ENCODE results near the gene MTCL3.

MTCL3 gene

GRCh38 chr6:127494240-127494767 is 24.8 kb downstream of the MTCL3 start:
- TF ChIP-seq RXRA (IDR thresholded peaks at IDR 0.05) = no peak
- TF ChIP-seq FOXA1 (IDR thresholded peaks at IDR 0.05) = no peak
- TF ChIP-seq REST (IDR thresholded peaks at IDR 0.05) = no peak
- no peak for TF ChIP-seq CTCF (IDR thresholded peaks at IDR 0.05; ENCODE audit: low read depth, low read length, missing input control)
- no peak for TF ChIP-seq MAX (IDR thresholded peaks at IDR 0.05)
- no peak for TF ChIP-seq YY1 (IDR thresholded peaks at IDR 0.05)
- TF ChIP-seq EGR1 (IDR thresholded peaks at IDR 0.05; ENCODE audit: low read depth in 2 of 2) = no peak
- TF ChIP-seq HNF4G (IDR thresholded peaks at IDR 0.05) = no peak
- no peak for TF ChIP-seq JUND (IDR thresholded peaks at IDR 0.05)
- TF ChIP-seq ATF3 (IDR thresholded peaks at IDR 0.05) = no peak
- TF ChIP-seq SP1 (IDR thresholded peaks at IDR 0.05) = no peak
- TF ChIP-seq NR2F2 (IDR thresholded peaks at IDR 0.05) = no peak
- TF ChIP-seq GABPA (IDR thresholded peaks at IDR 0.05 in 1 of 2, conservative IDR thresholded peaks at IDR 0.05 in 1 of 2) = no peak
- no peak for TF ChIP-seq FOXA2 (IDR thresholded peaks at IDR 0.05)
- Histone ChIP-seq H3K4me3 (ENCODE audit: low read depth in 1 of 3, low read length in 3 of 3) (no peak overlapping the region), H3K36me3 (ENCODE audit: control insufficient read depth in 4 of 4, insufficient read depth in 3 of 4, low read depth in 1 of 4, low read length in 3 of 4) (no peaks in the 10 kb centered on the region), H3K9me3 (ENCODE audit: control insufficient read depth in 4 of 4, low read length in 3 of 4) (no peaks in the 10 kb centered on the region), H3K4me1 (ENCODE audit: control insufficient read depth in 4 of 4, insufficient read depth in 4 of 4, low read length in 3 of 4) (no peaks in the 10 kb centered on the region), H3K27me3 (ENCODE audit: control insufficient read depth in 4 of 4, insufficient read depth in 4 of 4, low read length in 3 of 4) (no peaks in the 10 kb centered on the region), H3K9ac (ENCODE audit: low read depth in 1 of 2, low read length in 2 of 2) (no peak overlapping the region), H3K27ac (ENCODE audit: low read depth in 1 of 2, low read length in 2 of 2) (no peak overlapping the region)
- no peak for DNase-seq (ENCODE audit: low spot score)

GRCh38 chr6:127489248-127489647 is 29.9 kb downstream of the MTCL3 start:
- H3K4me3 ChIP-seq (ENCODE audit: low read depth in 1 of 3, low read length in 3 of 3) = no peak overlapping the region
- H3K9me3 ChIP-seq (ENCODE audit: control insufficient read depth in 4 of 4, low read length in 3 of 4) = no peaks in the 10 kb centered on the region
- 84% methylated on average over 1 of the region's 1 CpG for WGBS
- H3K36me3 ChIP-seq (ENCODE audit: control insufficient read depth in 4 of 4, insufficient read depth in 3 of 4, low read depth in 1 of 4, low read length in 3 of 4) = no peaks in the 10 kb centered on the region
- no peaks in the 10 kb centered on the region for H3K27me3 ChIP-seq (ENCODE audit: control insufficient read depth in 4 of 4, insufficient read depth in 4 of 4, low read length in 3 of 4)
- peaks cover 0 to 4% (median 2%) of the 10 kb centered on the region in 4 donors for H3K4me1 ChIP-seq (ENCODE audit: control insufficient read depth in 4 of 4, insufficient read depth in 4 of 4, low read length in 3 of 4)
- no peak overlapping the region for H3K9ac ChIP-seq (ENCODE audit: low read depth in 1 of 2, low read length in 2 of 2)
- no peak for DNase-seq (ENCODE audit: low spot score)
- TF ChIP-seq YY1 (IDR thresholded peaks at IDR 0.05) (no peak), HNF4A (conservative IDR thresholded peaks at IDR 0.05) (no peak), NR2F2 (IDR thresholded peaks at IDR 0.05) (no peak), ATF3 (IDR thresholded peaks at IDR 0.05) (no peak), RXRA (IDR thresholded peaks at IDR 0.05) (no peak), FOXA1 (IDR thresholded peaks at IDR 0.05) (no peak), ZBTB33 (IDR thresholded peaks at IDR 0.05) (no peak)
- H3K27ac ChIP-seq (ENCODE audit: low read depth in 1 of 2, low read length in 2 of 2) = no peak overlapping the region
